Activated B cell treated with CpG ODN at 0.5 μM for 24 hours (primary cell): ENCODE results near the gene ZBTB49. TPM values are rescaled to one million over a fixed set of nuclear protein-coding genes. Genes with fewer than 3 reads are reported as not detected.

Experiments used
- ATAC-seq: fragments of 200-7000 bp; cut with Tn5 transposase; one replicate; pipeline ENCODE4 v1.10.0; 2021; ENCODE audit warnings: low read depth, mild to moderate bottlenecking, moderate library complexity
- CTCF ChIA-PET: fragments of 350-600 bp; sonication (Branson Sonifier 250); formaldehyde crosslinking; loops from one replicate; lab custom pipeline; 2021; ENCODE audit warnings: antibody characterized with exemption; lab: Charles Lee
- POLR2A ChIA-PET: fragments of 350-600 bp; sonication (Branson Sonifier 250); formaldehyde crosslinking; loops from one replicate; lab custom pipeline; 2021; ENCODE audit warnings: antibody characterized with exemption; lab: Charles Lee
- DNase-seq: peaks from one replicate; pipeline ENCODE4 v3.0.0; 2022
- H3K27ac Mint-ChIP-seq: one replicate; pipeline ENCODE4 v1.8.0; 2020; ENCODE audit warnings: mixed read lengths
- H3K27me3 Mint-ChIP-seq: one replicate; pipeline ENCODE4 v1.8.0; 2021; ENCODE audit warnings: mixed read lengths
- H3K36me3 Mint-ChIP-seq: one replicate; pipeline ENCODE4 v1.8.0; 2021; ENCODE audit warnings: low read depth, mixed read lengths
- H3K4me1 Mint-ChIP-seq: one replicate; pipeline ENCODE4 v1.8.0; 2021; ENCODE audit warnings: mixed read lengths
- H3K4me3 Mint-ChIP-seq: one replicate; pipeline ENCODE4 v1.8.0; 2020; ENCODE audit warnings: mild to moderate bottlenecking, mixed read lengths
- H3K9me3 Mint-ChIP-seq: one replicate; pipeline ENCODE4 v1.8.0; 2020; ENCODE audit warnings: mixed read lengths
- intact Hi-C: fragments of 100-400 bp; cut with micrococcal nuclease; formaldehyde crosslinking; loops from one replicate; pipeline ENCODE4 v1.15.1; 2024
- total RNA-seq: library from RNA; stranded (reverse); gene quantifications from 2 replicates; pipeline ENCODE4 v1.2.3, GENCODE V29; 2022
- TF ChIP-seq, protein P1 (sequence below): fragments of 200-600 bp; IDR thresholded peaks from one replicate; pipeline ENCODE4 v1.8.0; 2022; ENCODE audit warnings: antibody characterized with exemption, mild to moderate bottlenecking

Gene ZBTB49
- total RNA-seq, 1 donor from 2014 or later, result 11.6 TPM

DNA sequence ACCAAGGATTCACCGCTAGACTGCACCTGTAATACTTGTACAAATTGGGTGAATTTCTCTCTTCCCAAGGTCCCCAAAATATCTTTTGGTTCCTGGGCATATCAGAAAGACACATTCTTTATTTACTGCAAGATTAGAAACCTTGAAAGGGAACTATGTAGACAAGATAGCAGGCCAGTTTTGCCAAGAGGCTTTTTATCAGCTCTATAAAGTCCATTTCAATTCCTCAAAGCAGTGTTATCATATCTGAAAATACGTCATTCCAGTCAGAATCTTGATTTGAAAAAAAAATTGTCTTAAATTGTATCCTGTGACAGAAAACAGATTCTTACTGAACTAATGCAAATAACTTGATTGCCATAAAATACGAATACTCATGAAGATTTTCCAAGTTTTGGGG is 59.8 kb downstream of the ZBTB49 start:
- H3K4me1 Mint-ChIP-seq, result peaks cover 21% of the 10 kb centered on the region
- intact Hi-C loops, result no loop called here
- ChIA-PET CTCF (interaction anchor here (1.0 kb wide), 1 partner anchor 80 kb away, joined by 3 read pairs; no protein-coding TSS in a partner anchor), POLR2A (no interaction called here)
- no peak overlapping the region for H3K4me3 Mint-ChIP-seq
- no peaks in the 10 kb centered on the region for H3K36me3 Mint-ChIP-seq
- DNase-seq (no peak), ATAC-seq (no peak)
- H3K27ac Mint-ChIP-seq, result no peak overlapping the region
- peaks cover 2% of the 10 kb centered on the region for H3K9me3 Mint-ChIP-seq
- TF ChIP-seq, protein P1, sequence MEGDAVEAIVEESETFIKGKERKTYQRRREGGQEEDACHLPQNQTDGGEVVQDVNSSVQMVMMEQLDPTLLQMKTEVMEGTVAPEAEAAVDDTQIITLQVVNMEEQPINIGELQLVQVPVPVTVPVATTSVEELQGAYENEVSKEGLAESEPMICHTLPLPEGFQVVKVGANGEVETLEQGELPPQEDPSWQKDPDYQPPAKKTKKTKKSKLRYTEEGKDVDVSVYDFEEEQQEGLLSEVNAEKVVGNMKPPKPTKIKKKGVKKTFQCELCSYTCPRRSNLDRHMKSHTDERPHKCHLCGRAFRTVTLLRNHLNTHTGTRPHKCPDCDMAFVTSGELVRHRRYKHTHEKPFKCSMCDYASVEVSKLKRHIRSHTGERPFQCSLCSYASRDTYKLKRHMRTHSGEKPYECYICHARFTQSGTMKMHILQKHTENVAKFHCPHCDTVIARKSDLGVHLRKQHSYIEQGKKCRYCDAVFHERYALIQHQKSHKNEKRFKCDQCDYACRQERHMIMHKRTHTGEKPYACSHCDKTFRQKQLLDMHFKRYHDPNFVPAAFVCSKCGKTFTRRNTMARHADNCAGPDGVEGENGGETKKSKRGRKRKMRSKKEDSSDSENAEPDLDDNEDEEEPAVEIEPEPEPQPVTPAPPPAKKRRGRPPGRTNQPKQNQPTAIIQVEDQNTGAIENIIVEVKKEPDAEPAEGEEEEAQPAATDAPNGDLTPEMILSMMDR, result no peak
- peaks cover 15% of the 10 kb centered on the region for H3K27me3 Mint-ChIP-seq

DNA sequence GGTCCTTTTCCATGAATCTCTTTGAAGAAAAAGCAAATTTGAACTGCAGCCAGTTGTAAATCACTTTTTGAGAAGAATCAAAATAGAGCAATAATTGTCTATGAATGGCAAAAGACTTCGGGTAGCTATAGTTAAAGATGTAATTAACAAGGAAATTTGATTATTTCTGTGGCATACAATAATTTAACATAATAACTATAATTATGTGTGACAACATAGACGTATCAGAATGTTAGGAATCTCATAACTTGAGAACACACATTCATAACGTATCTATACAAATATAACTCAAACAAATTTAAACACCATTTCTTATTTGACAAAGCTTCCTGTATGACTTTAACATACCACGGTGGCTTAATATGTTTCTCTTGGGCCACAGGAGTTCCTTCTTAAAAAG is 60.9 kb downstream of the ZBTB49 start:
- intact Hi-C loops, result no loop called here
- TF ChIP-seq, protein P1, result no peak
- CTCF ChIA-PET, result interaction anchor here (1.0 kb wide), 1 partner anchor 79 kb away, joined by 3 read pairs; no protein-coding TSS in a partner anchor
- Mint-ChIP-seq H3K27ac (no peak overlapping the region), H3K27me3 (peaks cover 21% of the 10 kb centered on the region), H3K4me1 (peaks cover 10% of the 10 kb centered on the region), H3K36me3 (no peaks in the 10 kb centered on the region), H3K9me3 (peaks cover 2% of the 10 kb centered on the region), H3K4me3 (no peak overlapping the region)
- no peak for DNase-seq
- no peak for ATAC-seq
- POLR2A ChIA-PET, result no interaction called here

DNA sequence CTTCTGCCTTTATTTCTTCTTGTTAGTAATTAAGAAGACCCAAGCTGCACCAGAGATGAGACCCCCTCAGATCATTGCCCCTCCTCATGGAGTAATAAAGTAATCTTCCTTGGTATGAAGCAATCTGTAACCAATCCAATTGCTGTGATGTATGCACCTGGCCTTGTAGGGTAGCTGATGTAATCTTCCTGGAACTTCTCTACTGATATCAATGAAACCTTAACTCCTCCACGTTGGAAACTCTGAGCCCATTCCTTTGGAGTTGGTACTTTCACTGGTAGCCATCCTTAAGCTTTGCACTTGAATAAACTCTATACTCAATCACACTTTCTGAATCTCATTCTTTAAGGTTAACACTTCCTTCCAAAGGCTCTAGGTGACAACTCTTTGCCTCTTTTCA is 65.3 kb downstream of the ZBTB49 start:
- Mint-ChIP-seq H3K36me3 (no peaks in the 10 kb centered on the region), H3K27ac (no peak overlapping the region), H3K27me3 (peaks cover 35% of the 10 kb centered on the region), H3K9me3 (no peaks in the 10 kb centered on the region), H3K4me3 (no peak overlapping the region), H3K4me1 (no peaks in the 10 kb centered on the region)
- DNase-seq, result no peak
- ChIA-PET CTCF (no interaction called here), POLR2A (no interaction called here)
- intact Hi-C loops, result no loop called here
- TF ChIP-seq, protein P1, result no peak
- no peak for ATAC-seq

DNA sequence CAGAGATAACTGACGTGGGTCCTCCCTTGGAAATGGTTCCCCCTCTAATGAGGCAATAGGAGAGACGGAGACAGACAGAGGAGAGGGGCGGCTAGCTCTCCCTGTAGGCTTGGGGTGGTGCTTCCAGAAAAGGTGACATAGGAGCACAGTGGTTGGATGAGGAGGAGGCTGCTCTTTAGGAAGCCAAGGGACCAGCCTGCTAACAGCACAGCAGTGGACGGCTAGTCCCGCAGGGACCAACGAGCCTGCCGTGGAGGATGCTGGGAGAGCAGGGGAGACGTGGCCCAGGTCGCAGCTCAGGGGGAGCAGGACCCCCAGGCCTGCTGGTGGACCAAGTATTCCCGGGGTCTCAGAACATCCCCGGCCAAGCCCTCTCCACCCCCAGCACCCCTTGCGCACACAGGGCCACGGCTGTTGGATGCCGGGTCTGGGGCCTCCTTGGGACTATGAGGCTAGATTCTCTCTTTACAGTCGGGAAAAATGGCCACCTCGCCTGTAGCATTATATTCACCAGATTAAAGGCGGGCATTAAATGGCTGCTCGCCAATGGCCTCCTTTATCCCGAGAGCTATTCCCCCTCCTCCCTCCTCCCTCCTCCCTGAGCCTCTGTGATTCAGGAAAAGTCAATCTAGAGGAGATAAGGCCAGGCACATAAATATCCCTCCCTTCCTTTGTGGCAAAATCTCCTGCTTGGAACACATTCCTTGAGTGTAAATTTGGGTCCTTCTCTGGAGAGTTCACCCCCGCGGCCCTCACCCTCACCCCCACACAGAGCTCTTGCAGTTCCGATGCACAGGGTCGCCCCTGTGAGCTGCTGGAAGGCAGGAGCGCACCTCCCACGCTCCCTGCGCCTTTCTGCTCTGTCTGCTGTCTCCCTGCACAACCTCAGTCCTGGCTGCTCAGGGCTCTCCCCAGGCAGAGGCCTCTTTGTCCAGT is 66.3 kb downstream of the ZBTB49 start:
- Mint-ChIP-seq H3K4me1 (no peaks in the 10 kb centered on the region), H3K36me3 (no peaks in the 10 kb centered on the region), H3K4me3 (no peak overlapping the region), H3K27me3 (peaks cover 41% of the 10 kb centered on the region), H3K9me3 (no peaks in the 10 kb centered on the region), H3K27ac (no peak overlapping the region)
- DNase-seq (no peak), ATAC-seq (no peak)
- intact Hi-C loops, result no loop called here
- ChIA-PET CTCF (no interaction called here), POLR2A (no interaction called here)
- TF ChIP-seq, protein P1, result no peak

DNA sequence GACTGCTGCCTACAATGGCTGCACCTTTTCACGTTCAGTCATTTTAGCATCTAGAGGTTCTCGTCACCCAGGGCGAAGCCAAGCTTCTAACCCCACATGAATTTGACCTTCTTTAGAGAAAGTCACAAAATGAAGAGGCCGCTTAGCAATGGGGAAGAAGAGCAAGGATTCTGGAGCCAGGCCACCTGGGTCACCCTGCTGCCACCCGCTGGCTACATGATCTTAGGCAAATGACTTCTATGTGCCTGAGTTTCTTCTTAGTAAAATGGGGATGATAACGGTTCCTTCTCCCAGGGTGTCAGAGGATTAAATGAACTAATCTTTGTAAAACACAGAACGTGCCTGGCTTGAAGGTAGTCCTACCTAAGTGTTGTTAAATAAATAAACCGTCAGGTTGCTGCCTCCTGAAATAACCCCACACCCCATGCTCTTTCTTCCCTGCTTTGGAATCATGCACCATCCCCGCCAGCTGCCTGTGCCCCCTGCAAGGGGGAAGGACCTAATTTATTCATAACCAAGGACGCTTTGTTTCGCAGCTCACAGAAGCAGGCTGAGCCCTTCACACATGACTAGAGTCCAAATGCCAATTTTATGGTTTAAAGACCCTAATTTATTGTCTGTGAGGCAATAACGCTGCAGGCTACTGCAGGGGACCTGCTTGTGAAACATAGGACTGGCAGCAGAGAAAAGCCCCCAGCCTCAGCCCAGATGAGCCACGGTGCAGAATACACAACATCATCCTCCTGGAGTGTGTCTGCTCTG is 68.2 kb downstream of the ZBTB49 start:
- no peaks in the 10 kb centered on the region for H3K36me3 Mint-ChIP-seq
- no peak for ATAC-seq
- no peak for DNase-seq
- intact Hi-C loops, result no loop called here
- ChIA-PET CTCF (no interaction called here), POLR2A (no interaction called here)
- H3K4me1 Mint-ChIP-seq, result no peaks in the 10 kb centered on the region
- peaks cover 53% of the 10 kb centered on the region for H3K27me3 Mint-ChIP-seq
- no peak overlapping the region for H3K4me3 Mint-ChIP-seq
- no peaks in the 10 kb centered on the region for H3K9me3 Mint-ChIP-seq
- no peak overlapping the region for H3K27ac Mint-ChIP-seq
- TF ChIP-seq, protein P1, result no peak
